Glutamatergic neuron (in vitro differentiated cells): ENCODE results near the gene ROR2. TPM values are rescaled to one million over a fixed set of nuclear protein-coding genes. Genes with fewer than 3 reads are reported as not detected.

Experiments used
- DNase-seq: peaks from one replicate; pipeline ENCODE4 v3.0.0; 2022
- H3K27ac Mint-ChIP-seq: one replicate; pipeline ENCODE4 v1.8.0; 2020; ENCODE audit warnings: mild to moderate bottlenecking, mixed read lengths, inconsistent platforms; ENCODE audit not compliant: unreplicated experiment
- H3K27me3 Mint-ChIP-seq: one replicate; pipeline ENCODE4 v1.8.0; 2020; ENCODE audit warnings: mild to moderate bottlenecking, moderate library complexity, mixed read lengths, inconsistent platforms; ENCODE audit not compliant: unreplicated experiment
- H3K36me3 Mint-ChIP-seq: one replicate; pipeline ENCODE4 v1.8.0; 2020; ENCODE audit warnings: mild to moderate bottlenecking, mixed read lengths, inconsistent platforms; ENCODE audit not compliant: unreplicated experiment
- H3K4me1 Mint-ChIP-seq: one replicate; pipeline ENCODE4 v1.8.0; 2020; ENCODE audit warnings: mild to moderate bottlenecking, low read depth, mixed read lengths, inconsistent platforms; ENCODE audit not compliant: unreplicated experiment
- H3K4me3 Mint-ChIP-seq: one replicate; pipeline ENCODE4 v1.8.0; 2020; ENCODE audit warnings: mild to moderate bottlenecking, mixed read lengths, inconsistent platforms; ENCODE audit not compliant: unreplicated experiment
- H3K9me3 Mint-ChIP-seq: one replicate; pipeline ENCODE4 v1.8.0; 2020; ENCODE audit warnings: mild to moderate bottlenecking, moderate library complexity, mixed read lengths, inconsistent platforms; ENCODE audit not compliant: unreplicated experiment
- CTCF ChIP-seq: fragments of 200-600 bp; sonication (generic); IDR thresholded peaks from one replicate; pipeline ENCODE4 v1.5.0; 2021; ENCODE audit not compliant: partially characterized antibody, unreplicated experiment
- total RNA-seq: library from RNA; stranded (reverse); fragmentation: NEBNext Ultra II Directional; extraction: Animal tissue kit (Norgen Biotek cat#: 25700); gene quantifications from one replicate; pipeline ENCODE4 v1.2.1, GENCODE V29; 2021; ENCODE audit not compliant: unreplicated experiment

The ROR2 gene
- total RNA-seq, 1 donor from 2014 or later: 51.1 TPM

- Mint-ChIP-seq H3K27ac (peak overlapping the region; percentile 84), H3K36me3 (peaks cover 5% of the 10 kb centered on the region), H3K9me3 (peaks cover 11% of the 10 kb centered on the region), H3K4me1 (peaks cover 75% of the 10 kb centered on the region), H3K4me3 (no peak overlapping the region), H3K27me3 (peaks cover 12% of the 10 kb centered on the region)
- no peak for DNase-seq
- TF ChIP-seq CTCF: no peak
Measured at GRCh38 chr9:91770229-91770628, 179.8 kb downstream of the ROR2 start.

GRCh38 chr9:91768977-91769916 is 180.8 kb downstream of the ROR2 start:
- Mint-ChIP-seq H3K36me3 (peaks cover 15% of the 10 kb centered on the region), H3K9me3 (peaks cover 11% of the 10 kb centered on the region), H3K4me3 (no peak overlapping the region), H3K4me1 (peaks cover 68% of the 10 kb centered on the region), H3K27ac (no peak overlapping the region), H3K27me3 (peaks cover 11% of the 10 kb centered on the region)
- no peak for TF ChIP-seq CTCF
- DNase-seq: no peak

- no peak overlapping the region for H3K4me3 Mint-ChIP-seq
- H3K36me3 Mint-ChIP-seq: peaks cover 15% of the 10 kb centered on the region
- peaks cover 8% of the 10 kb centered on the region for H3K9me3 Mint-ChIP-seq
- peaks cover 11% of the 10 kb centered on the region for H3K27me3 Mint-ChIP-seq
- DNase-seq: no peak
- H3K27ac Mint-ChIP-seq: no peak overlapping the region
- TF ChIP-seq CTCF: no peak
- peaks cover 61% of the 10 kb centered on the region for H3K4me1 Mint-ChIP-seq
Measured at GRCh38 chr9:91768507-91768906, 181.5 kb downstream of the ROR2 start.

GRCh38 chr9:91766315-91767069 is 183.5 kb downstream of the ROR2 start:
- Mint-ChIP-seq H3K4me1 (peaks cover 45% of the 10 kb centered on the region), H3K27me3 (peaks cover 10% of the 10 kb centered on the region), H3K27ac (no peak overlapping the region), H3K9me3 (peaks cover 10% of the 10 kb centered on the region), H3K4me3 (no peak overlapping the region), H3K36me3 (peaks cover 15% of the 10 kb centered on the region)
- TF ChIP-seq CTCF: no peak
- no peak for DNase-seq
